ENCODE results near the gene IL17RD. TPM values are rescaled to one million over a fixed set of nuclear protein-coding genes. Genes with fewer than 3 reads are reported as not detected.

The IL17RD gene
- total and polyA plus RNA-seq, 10 of the 15 experiments (the other 5 are each of a cell fraction or from before 2014, with no cell fraction given), result 0.01 to 0.08 (median 0.04) TPM; not detected in 3

- no peak overlapping the region for H3K27ac ChIP-seq (ENCODE audit: control insufficient read depth, insufficient read depth)
- SMC1A ChIA-PET (ENCODE audit: uncharacterized antibody, unreplicated experiment), result no interaction called here
Observed at GRCh38 chr3:57080171-57080570, 85.0 kb downstream of the IL17RD start.

GRCh38 chr3:57079474-57079831, 85.7 kb downstream of the IL17RD start:
- ChIA-PET CTCF (interaction anchor here (1.1 to 3.9 kb wide), 2 partner anchors 83 to 84 kb away, joined by 3 to 22 read pairs; no protein-coding TSS in a partner anchor), RAD21 (ENCODE audit: unreplicated experiment) (no interaction called here)
- no peak for ATAC-seq

More at GRCh38 chr3:57080171-57080570, 85.0 kb downstream of the IL17RD start:
- intact Hi-C loops (cut with micrococcal nuclease; ENCODE audit: unreplicated experiment), result no loop called here
- CTCF ChIA-PET, result interaction anchor here (1.1 to 1.5 kb wide), 2 partner anchors 9 to 85 kb away, joined by 3 read pairs; no protein-coding TSS in a partner anchor
- H2AFZ ChIP-seq (ENCODE audit: control insufficient read depth, low read depth, low read length), result no peak overlapping the region
- H3K4me3 ChIP-seq, result no peak overlapping the region
- H3K9ac ChIP-seq (ENCODE audit: control insufficient read depth, insufficient read depth, low read length), result no peak overlapping the region
- 76% methylated on average over 4 of the region's 4 CpGs for WGBS (ENCODE audit: insufficient coverage, insufficient replicate concordance, low lambda C conversion rate, missing lambda C conversion rate)
- POLR2A ChIA-PET, result no interaction called here
- no peaks in the 10 kb centered on the region for H3K36me3 ChIP-seq (ENCODE audit: control insufficient read depth in 2 of 2, insufficient read depth in 2 of 2, low read length in 1 of 2)
- RAD21 ChIA-PET (ENCODE audit: unreplicated experiment), result no interaction called here
- no peak for DNase-seq (ENCODE audit: low read depth, low spot score)
- FAIRE-seq, result no peak
- H3K4me1 ChIP-seq (ENCODE audit: control insufficient read depth, insufficient read depth, low read length), result no peaks in the 10 kb centered on the region
- H3K27me3 ChIP-seq (replicated peaks in 1 of 2; ENCODE audit: control insufficient read depth in 2 of 2, insufficient read depth in 2 of 2, low read length in 1 of 2), result peaks cover 3 to 16% of the 10 kb centered on the region in 2 experiments
- TF ChIP-seq SMAD5 (IDR thresholded peaks at IDR 0.05; ENCODE audit: low read depth) (no peak), SP1 (IDR thresholded peaks at IDR 0.05; ENCODE audit: low read depth, low read length) (no peak), RAD51 (IDR thresholded peaks at IDR 0.05) (no peak), TAF1 (IDR thresholded peaks at IDR 0.05; ENCODE audit: borderline replicate concordance, low read depth, low read length) (no peak), PKNOX1 (IDR thresholded peaks at IDR 0.05) (no peak), CREM (IDR thresholded peaks at IDR 0.05; ENCODE audit: low read depth) (no peak), CEBPB (IDR thresholded peaks at IDR 0.05; ENCODE audit: borderline replicate concordance in 1 of 2, low read depth in 2 of 2, low read length in 2 of 2) (no peak), CBX3 (IDR thresholded peaks at IDR 0.05; ENCODE audit: borderline replicate concordance, low read depth) (no peak), ATF7 (IDR thresholded peaks at IDR 0.05; ENCODE audit: low read depth) (no peak)
- ATAC-seq, result no peak
- no peaks in the 10 kb centered on the region; the same call in 1 of the 2 replicates for H4K20me1 ChIP-seq (ENCODE audit: control insufficient read depth, insufficient read depth)
- no TSS peak for BruUV-seq (replicated peaks)
- H3K79me2 ChIP-seq (ENCODE audit: control insufficient read depth, insufficient read depth, low read length), result no peaks in the 10 kb centered on the region
- no peaks in the 10 kb centered on the region for H3K9me3 ChIP-seq (replicated peaks; ENCODE audit: control insufficient read depth, insufficient read depth, low read length)
- no peak overlapping the region for H3K4me2 ChIP-seq (ENCODE audit: control insufficient read depth, insufficient read depth)
- in situ Hi-C loops (cut with MboI), result no loop called here

More at GRCh38 chr3:57079474-57079831, 85.7 kb downstream of the IL17RD start:
- no peaks in the 10 kb centered on the region for H3K79me2 ChIP-seq (ENCODE audit: control insufficient read depth, insufficient read depth, low read length)
- no peak for TF ChIP-seq MTA2 (IDR thresholded peaks at IDR 0.05; ENCODE audit: low read depth)
- TF ChIP-seq BHLHE40 (IDR thresholded peaks at IDR 0.05; ENCODE audit: borderline replicate concordance in 1 of 2, low read depth in 2 of 2, low read length in 1 of 2), result peak in 1 of 2 experiments; percentile 18; a peak in 1 of 4 replicates
- no peak overlapping the region for H3K4me3 ChIP-seq
- DNase-seq (ENCODE audit: low read depth, low spot score) (no peak), FAIRE-seq (no peak)
- no peak overlapping the region for H3K27ac ChIP-seq (ENCODE audit: control insufficient read depth, insufficient read depth)
- no peaks in the 10 kb centered on the region for H3K36me3 ChIP-seq (ENCODE audit: control insufficient read depth in 2 of 2, insufficient read depth in 2 of 2, low read length in 1 of 2)
- no peak overlapping the region for H3K9ac ChIP-seq (ENCODE audit: control insufficient read depth, insufficient read depth, low read length)
- no peaks in the 10 kb centered on the region; the same call in 1 of the 2 replicates for H4K20me1 ChIP-seq (ENCODE audit: control insufficient read depth, insufficient read depth)
- no peak overlapping the region for H2AFZ ChIP-seq (ENCODE audit: control insufficient read depth, low read depth, low read length)
- POLR2A ChIA-PET, result no interaction called here
- no TSS peak for BruUV-seq (replicated peaks)
- 42% methylated on average over 16 of the region's 25 CpGs for WGBS (ENCODE audit: insufficient coverage, insufficient replicate concordance, low lambda C conversion rate, missing lambda C conversion rate)
- in situ Hi-C loops (cut with MboI), result no loop called here
- SMC1A ChIA-PET (ENCODE audit: uncharacterized antibody, unreplicated experiment), result interaction anchor here (1.0 kb wide), 1 partner anchor 8 kb away, joined by 3 read pairs; no protein-coding TSS in a partner anchor
- H3K27me3 ChIP-seq (replicated peaks in 1 of 2; ENCODE audit: control insufficient read depth in 2 of 2, insufficient read depth in 2 of 2, low read length in 1 of 2), result peaks cover 3 to 16% of the 10 kb centered on the region in 2 experiments
- H3K4me1 ChIP-seq (ENCODE audit: control insufficient read depth, insufficient read depth, low read length), result no peaks in the 10 kb centered on the region
- H3K9me3 ChIP-seq (replicated peaks; ENCODE audit: control insufficient read depth, insufficient read depth, low read length), result no peaks in the 10 kb centered on the region
- H3K4me2 ChIP-seq (ENCODE audit: control insufficient read depth, insufficient read depth), result peak overlapping the region; percentile 43
- intact Hi-C loops (cut with micrococcal nuclease; ENCODE audit: unreplicated experiment), result loop anchor here (5.0 to 10.0 kb wide), 2 partner anchors 82 to 275 kb away; partner anchors contain the start of gene ARHGEF3

Data from GM12878 (cell line).